ENCODE measurements around the gene ZNF563.
"Not testable (repeated sequence)": the region's sequence is repeated elsewhere in the genome, so short reads cannot be mapped to it uniquely, and the experiment has no call there.

ZNF563 gene

DNA sequence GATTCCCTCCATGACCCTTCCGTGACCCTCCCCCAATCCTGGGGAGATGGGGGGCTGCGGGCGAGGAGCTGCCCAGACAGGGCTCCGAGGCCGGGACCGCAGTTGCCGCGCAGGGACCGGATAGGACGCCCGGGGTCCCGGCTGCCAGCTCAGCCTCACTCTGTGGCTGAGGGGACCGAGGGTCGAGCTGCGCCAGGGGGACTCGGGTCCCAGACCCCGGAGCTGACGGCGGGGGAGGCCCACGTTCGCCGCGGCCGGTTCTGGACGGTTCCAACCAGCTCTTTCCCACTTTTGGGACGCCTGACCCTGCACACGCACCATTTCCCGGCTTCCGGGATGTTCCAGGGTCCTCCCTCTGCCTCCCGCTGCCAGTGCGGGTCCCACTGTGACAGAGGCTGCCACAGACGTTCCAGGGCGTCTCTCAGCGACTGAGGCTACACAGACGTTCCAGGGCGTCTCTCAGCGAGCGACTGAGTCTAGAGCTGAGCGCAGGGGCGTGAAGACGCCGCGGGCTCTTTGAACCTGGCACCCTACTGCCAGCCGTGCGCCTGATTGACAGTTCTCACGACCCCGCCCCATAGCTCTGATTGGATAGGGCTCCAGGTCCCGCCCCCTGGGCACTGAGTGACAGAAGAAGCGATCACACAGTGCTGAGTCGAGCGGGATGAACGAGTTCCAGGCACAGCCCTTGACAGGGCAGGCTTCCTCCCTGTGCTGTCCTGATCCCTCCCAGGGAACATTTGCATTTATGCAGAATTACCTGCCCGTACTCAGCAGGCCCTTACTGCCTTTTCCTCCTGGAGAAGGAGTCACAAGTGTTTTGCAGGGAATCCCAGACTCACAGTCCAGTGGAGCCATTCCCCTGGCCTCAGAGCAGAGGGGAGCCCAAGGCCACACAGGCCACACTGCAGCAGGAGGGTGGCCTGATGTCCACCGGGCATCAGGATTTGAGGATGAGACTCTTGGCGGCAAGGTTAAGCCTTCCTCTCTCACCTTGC lies at the start of gene ZNF563:
ZNF563 (minus strand) TSS at position 472 of the 998 bp plus-strand sequence; CDS start at position 321, 151 bp downstream.
- peak; percentile 83 for DNase-seq (ENCODE audit: low spot score)

DNA sequence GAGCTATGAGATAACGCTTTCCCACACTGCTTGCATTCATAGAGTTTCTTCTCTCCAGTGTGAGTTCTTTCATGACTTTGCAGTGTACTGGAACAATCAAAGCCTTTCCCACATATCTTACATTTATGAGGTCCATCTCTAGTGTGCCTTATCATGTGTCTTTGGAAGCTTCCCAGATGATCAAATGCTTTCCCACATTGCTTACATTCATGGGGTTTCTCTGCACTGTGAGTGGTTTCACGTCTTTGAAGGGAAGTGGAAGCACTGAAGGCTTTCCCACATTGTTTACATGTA lies 47.0 kb upstream of the ZNF563 start:
- DNase-seq (ENCODE audit: low spot score), result no peak

DNA sequence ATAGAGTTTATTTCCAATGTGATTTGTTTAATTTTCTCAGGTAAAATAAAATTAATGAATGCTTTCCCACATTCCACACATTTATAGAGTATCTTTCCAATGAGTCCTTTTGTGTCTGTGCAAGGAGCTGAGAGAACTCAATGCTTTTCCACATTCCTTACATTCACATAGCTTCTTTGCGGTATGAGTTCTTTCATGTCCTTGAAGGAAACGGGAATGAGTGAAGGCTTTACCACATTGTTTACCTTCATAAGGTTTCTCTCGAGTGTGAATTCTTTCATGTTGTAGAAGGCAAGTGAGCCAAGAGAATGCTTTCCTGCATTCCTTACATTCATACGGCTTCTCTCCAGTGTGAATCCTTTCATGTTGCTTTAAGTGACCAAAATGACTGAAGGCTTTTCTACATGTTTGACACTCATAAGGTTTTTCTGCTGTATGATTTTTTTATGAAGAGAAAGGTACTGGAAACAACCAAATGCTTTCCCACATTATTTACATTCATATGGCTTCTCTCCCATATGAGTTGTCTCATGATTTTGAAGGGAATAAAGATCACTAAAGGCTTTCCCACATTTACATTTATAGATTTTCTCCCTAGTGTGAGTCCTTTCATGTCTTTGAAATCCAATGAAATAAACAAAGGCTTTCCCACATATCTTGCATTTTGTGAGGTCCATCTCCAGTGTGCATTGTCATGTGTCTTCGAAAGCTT lies 46.5 kb upstream of the ZNF563 start:
- DNase-seq (ENCODE audit: low spot score), result no peak

DNA sequence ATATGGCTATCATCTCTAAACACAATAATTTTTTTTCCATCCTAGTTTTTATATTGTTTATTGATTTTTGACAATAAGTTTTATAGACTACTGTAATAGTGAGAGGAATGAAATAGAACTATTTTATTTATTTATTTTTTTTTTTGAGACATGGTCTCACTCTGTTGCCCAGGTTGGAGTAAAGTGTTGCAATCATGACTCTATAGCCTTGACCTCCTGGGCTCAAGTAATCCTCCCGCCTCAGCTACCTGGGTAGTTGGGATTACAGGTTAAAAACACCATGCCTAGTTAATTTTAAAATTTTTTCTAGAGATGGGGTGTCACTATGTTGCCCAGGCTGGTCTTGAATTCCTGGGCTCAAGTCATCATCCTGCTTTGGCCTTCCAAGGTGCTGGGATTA lies 40.6 kb upstream of the ZNF563 start:
- DNase-seq (ENCODE audit: low spot score), result no peak

DNA sequence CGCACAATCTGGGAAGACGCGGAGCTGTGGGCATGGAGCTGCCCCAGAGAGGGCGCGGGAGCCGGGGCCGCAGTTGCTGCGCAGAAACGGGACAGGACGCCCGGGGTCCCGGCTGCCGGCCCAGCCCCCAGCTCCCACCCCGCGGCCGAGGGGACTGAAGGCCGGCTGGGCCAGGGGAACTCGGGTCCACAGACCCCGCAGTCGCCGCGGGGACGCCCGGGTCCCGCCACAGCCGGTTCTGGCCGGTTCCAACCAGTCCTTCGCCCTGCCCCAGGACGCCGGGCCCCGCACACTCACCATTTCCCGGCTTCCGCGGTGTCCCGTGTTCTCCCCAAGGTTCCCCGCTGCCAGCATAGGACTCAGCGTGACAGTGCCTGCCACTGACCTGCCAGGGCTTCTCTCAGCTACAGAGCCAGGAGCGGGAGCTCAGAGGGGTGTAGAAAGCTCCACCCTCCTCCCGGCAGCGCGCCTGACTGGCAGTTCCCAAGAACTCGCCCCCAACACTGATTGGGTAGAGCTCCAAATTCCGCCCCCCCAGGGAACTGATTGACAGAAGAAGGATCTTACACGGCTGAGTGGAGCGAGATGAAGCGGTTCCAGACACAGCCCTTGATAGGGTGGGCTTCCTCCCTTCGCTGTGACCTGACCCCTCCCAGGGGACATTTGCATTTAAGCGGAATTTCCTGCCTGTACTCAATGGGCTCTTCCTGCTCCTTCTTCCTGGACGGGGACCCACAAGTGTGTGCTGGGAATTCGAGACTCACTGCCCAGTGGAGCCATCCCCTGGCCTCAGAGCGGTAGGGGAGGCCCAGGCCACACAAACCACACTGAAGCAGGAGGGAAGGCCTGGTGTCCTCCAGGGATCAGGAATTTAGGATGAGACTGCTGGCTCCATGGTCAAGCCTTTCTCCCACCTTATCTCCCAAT lies 32.1 kb upstream of the ZNF563 start, which contains the start of gene ZNF442:
ZNF442 (minus strand) TSS at position 448 of the 927 bp plus-strand sequence. CDS start 2,052 bp downstream, outside the sequence.
- DNase-seq (ENCODE audit: low spot score), result peak; percentile 94

DNA sequence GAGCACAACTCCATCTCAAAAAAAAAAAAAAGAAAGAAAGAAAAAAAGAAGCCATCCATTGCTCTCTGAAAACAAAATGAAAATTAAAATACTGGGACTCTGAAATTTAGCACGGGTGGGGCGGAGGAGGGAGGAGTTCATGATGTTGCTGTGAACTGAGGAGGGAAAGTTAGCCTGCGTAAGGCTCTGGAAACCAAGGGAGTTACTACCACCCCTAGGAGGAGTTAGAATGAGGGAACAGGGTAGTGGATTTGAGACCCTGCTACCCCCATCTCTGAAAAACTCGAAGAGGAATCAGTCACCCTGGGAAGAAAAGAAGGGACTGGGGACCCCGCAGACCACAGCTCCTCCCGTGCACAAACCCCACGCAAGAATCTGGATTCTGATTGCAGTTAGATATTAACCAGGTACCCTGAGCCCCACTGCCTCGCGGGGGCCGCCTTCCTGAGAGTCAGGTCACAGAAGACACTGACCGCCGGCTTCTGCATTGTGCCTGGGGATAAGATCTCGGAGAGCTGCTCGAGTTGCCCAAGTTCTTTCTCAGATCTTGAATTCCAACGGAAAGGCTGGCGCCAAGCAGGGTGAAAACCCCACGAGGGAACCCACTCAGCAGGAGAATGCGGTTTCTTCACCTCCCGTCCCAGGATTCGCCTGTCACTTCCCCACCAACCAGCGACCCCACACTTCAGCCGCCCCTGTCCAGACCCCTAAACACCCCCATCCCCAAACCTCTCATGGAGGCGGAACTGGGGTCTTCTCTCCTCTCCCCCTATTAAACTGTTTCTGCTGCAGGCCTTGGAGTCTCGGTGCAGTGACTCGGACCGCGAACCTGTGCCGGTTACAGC lies 31.2 kb upstream of the ZNF563 start:
- peak; percentile 6 for DNase-seq (ENCODE audit: low spot score)

DNA sequence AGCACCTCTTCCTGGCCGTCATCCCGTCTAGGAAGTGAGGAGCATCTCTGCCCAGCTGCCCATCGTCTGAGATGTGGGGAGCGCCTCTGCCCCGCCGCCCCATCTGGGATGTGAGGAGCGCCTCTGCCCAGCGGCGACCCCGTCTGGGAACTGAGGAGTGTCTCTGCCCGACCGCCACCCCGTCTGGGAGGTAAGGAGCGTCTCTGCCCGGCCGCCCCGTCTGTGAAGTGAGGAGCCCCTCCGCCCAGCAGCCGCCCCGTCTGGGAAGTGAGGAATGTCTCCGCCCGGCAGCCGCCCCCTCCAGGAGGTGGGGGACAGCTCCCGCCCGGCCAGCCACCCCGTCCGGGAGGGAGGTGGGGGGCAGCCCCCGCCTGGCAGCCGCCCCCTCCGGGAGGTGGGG lies 28.8 kb upstream of the ZNF563 start:
- not testable (repeated sequence) for DNase-seq (ENCODE audit: low spot score)

DNA sequence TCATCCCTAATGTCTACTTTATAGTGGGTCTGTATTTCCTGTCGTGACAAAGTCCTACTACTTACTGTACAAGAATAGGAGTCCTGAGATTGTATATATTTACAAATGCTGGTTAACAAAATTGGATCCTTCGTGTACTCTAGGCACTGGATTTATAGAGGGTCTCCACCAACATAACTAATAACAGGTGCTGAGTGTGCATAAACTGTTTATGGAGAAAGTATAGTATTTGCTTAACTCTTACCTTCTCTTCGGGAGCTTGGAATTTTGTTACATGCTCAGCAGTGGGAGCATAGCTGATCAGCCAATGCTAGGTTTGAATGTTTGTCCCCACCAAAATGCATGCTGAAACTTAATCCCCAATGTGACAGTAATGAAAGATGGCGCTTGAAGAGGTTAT lies 19.9 kb upstream of the ZNF563 start:
- DNase-seq (ENCODE audit: low spot score), result no peak

DNA sequence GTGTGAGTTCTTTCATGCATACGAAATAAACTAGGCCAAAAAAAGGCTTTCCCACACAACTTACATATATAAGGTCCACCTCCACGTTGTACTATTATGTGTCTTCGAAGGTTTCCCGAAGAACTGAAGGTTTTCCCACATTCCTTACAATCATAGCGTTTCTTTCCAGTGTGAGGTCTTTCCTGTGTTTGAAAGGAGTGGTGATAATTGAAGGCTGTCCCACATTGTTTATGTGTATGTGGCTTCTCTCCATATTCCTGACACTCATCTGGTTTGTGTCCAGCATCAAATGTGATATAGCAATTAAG lies 17.4 kb upstream of the ZNF563 start:
- DNase-seq (ENCODE audit: low spot score), result no peak

DNA sequence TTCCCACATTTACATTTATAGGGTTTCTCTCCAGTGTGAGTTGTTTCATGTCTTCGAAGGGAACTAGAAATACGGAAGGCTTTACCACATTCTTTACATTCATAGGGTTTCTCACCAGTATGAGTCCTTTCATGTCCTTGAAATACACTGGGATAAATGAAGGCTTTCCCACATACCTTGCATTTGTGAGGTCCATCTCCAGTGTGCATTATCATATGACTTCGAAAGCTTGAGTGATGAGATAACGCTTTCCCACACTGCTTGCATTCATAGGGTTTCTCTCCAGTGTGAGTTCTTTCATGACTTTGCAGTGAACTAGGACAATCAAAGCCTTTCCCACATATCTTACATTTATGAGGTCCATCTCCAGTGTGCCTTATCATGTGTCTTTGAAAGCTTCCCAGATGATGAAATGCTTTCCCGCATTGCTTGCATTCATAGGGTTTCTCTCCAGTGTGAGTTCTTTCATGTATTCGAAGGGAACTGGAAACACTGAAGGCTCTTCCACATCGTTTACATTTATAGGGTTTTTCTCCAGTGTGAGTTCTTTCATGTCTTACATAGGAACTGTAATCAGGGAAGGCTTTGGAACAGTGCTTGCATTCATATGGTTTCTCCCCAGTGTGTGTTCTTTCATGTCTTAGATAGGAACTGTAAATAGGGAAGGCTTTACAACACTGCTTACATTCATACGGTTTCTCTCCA lies 16.9 kb upstream of the ZNF563 start:
- DNase-seq (ENCODE audit: low spot score), result no peak

DNA sequence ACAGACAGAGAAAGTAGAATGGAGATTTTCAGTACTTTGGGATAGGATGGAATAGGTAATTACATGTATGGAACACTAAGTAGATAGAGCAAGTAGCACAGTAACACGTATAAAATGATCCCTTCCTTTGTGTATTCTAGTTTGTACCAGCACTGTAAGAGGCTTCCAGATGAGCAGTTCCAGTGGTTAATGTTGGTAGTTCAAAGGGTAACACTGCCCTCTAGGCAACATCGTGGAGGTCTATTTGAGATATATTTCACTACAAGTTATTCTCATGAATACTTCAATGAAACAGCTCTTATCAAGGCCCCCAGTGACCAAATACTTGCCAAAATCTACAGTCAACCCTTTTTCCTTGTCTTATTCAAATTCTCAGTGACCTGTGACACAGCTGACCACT lies 13.5 kb upstream of the ZNF563 start:
- DNase-seq (ENCODE audit: low spot score), result no peak

DNA sequence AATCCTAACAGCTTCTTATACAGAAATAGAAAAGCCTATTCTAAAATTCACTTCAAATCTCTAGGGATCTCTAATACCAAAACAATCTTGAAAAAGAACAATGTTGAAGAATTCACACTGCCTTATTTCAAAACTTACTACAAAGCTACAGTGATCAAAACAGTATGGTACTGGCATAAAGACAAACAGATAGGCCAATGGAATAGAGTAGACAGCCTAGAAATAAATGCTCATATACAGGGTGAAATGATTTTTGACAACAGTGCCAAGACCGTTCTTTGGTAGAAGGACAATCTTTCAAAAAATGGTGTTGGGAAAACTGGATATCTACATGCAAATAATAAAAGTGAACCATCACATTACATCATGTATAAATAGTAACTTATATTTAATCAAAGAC lies 11.8 kb upstream of the ZNF563 start:
- DNase-seq (ENCODE audit: low spot score), result no peak

DNA sequence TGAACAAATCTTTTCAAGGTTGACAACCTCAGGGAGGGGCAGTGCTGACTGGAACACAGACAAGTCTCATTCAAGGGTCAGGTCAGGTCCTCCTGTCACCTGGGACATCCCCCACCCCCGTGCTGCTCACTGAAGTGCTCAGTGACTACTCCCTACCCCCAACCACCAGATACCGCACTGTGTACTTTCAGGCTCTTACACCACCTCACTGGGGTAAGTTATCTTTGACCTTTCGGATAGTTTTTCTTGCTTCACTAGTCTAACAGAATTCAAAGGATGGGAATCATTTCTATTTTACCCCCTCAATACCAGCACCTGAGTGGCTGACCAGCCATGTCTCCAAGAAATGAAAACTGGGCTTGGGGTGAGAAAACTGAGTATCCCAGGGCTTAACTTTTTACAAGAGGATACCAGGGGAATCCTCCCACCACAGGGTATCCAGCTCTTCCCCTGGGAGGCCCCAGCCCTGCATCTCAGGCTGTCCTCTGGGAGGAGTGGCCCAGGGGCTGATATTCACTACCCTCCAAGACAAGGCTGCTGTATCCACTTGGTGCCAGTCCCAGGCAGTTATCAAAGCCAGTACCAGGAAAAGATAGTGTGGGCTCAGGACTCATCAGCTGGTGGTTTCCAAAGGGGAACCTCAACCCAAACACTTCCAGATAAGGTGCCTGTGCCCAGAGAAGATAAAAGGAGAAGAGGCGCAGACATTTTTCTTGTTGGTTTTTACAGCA lies 2.1 kb downstream of the ZNF563 start:
- DNase-seq (ENCODE audit: low spot score), result peak; percentile 60

DNA sequence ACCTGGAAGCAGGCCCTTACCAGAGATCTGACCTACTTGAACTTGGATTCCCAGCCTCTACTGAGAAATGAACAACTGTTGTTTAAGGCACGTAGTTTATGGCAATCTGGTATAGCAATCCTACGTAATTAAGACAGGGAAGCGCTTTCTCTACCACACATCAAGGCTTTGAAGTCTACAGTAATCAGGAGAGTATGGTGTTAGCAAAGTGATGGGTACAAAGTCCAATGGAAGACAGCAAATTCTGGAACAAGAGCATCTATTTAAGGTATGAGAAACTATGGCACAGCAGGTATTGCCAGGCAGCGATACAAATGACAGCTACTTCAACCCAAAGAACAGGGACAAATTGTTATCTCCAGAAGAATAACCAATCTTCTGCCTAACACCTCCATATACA lies 3.1 kb downstream of the ZNF563 start:
- no peak for DNase-seq (ENCODE audit: low spot score)

DNA sequence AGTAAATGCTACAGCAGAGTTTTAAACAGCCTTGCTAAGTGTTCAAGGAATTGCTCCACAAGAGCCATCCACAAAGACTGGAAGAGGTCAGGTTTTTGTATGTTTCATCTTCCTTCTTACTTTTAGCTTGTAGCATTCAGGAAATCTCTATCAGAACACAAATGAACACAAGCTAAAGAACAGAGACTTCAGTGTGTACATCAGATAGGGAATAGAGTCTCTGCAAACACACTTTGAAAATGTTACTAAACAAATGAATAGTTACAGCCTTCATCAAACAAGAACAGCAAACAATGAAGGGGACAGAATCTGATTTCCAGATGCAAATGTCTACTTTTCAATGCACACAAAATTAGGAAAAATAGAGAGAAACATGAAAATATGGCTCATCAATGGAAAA lies 7.7 kb downstream of the ZNF563 start:
- no peak for DNase-seq (ENCODE audit: low spot score)

DNA sequence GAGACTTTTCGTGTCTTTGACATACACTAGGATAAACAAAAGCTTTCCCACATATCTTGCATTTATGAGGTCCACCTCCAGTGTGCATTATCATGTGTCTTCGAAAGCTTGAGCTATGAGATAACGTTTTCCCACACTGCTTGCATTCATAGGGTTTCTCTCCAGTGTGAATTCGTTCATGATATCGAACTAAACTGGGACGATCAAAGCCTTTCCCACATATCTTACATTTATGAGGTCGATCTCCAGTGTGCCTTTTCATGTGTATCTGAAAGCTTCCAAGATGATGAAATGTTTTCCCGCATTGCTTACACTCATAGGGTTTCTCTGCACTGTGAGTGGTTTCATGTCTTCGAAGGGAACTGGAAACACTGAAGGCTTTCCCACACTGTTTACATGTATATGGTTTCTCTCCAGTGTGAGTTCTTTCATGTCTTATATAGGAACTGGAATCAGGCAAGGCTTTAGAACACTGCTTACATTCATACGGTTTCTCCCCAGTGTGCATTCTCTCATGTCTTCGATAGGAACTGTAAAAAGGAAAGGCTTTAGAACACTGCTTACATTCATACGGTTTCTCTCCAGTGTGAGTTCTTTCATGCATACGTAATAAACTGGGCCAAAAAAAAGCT lies 14.5 kb downstream of the ZNF563 start:
- DNase-seq (ENCODE audit: low spot score), result no peak

DNA sequence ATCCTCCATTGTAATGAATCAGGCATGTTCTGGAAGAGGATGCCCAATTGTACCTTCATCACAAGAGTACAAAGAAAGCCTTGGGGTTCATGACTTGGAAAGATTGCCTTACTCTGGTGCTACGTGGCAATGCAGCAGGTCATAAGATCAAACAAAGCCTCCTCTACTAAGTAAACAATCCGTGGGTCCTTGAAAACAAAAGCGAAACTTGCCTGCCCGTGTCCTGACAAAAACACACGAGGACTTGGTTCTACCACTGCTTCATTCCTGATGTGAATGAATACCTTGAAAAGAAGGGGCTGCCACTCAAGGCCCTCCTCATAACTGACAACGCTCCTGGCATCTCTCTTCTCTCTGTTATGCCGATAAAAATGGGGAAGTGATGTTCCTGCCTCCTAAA lies 18.9 kb downstream of the ZNF563 start:
- no peak for DNase-seq (ENCODE audit: low spot score)

DNA sequence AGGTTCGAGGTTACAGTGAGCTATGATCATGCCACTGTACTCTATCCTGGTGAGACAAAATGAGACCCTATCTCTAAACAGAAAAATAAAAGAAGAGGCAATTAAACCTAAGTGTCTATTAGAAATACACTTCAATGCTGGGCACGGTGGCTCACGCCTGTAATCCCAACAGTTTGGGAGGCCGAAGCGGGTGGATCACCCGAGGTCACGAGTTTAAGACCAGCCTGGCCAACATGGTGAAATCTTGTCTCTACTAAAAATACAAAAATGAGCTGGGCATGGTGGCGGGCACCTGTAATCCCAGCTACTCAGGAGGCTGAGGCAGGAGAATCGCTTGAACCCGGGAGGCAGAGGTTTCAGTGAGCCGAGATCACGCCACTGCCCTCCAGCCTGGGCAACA lies 24.5 kb downstream of the ZNF563 start:
- DNase-seq (ENCODE audit: low spot score), result not testable (repeated sequence)

DNA sequence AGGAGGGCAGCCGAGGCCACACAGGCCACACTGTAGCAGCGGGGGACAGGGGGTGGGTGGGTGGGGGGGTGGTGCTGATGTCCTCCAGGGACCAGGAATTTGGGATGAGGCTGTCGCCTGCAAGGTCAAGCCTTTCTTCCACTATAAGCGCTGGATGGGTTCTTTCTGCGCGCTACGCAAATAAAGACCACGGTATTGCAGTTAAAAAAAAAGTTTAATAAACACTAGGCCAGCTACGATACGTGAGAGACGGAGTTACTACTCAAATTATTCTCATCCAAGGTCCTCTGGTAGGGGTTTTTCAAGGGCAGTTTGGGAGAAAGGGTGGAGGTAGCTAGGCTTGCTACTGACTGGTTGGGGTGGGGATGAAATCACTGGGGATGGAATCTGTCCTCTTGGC lies 38.2 kb downstream of the ZNF563 start:
- DNase-seq (ENCODE audit: low spot score), result no peak
